ENCODE results near the gene CD58.

CD58 gene

GRCh38 chr1:116508085-116508983 is 62.5 kb downstream of the CD58 start:
- no peak for FAIRE-seq

GRCh38 chr1:116507631-116508030 is 63.2 kb downstream of the CD58 start:
- no peak for FAIRE-seq

DNA sequence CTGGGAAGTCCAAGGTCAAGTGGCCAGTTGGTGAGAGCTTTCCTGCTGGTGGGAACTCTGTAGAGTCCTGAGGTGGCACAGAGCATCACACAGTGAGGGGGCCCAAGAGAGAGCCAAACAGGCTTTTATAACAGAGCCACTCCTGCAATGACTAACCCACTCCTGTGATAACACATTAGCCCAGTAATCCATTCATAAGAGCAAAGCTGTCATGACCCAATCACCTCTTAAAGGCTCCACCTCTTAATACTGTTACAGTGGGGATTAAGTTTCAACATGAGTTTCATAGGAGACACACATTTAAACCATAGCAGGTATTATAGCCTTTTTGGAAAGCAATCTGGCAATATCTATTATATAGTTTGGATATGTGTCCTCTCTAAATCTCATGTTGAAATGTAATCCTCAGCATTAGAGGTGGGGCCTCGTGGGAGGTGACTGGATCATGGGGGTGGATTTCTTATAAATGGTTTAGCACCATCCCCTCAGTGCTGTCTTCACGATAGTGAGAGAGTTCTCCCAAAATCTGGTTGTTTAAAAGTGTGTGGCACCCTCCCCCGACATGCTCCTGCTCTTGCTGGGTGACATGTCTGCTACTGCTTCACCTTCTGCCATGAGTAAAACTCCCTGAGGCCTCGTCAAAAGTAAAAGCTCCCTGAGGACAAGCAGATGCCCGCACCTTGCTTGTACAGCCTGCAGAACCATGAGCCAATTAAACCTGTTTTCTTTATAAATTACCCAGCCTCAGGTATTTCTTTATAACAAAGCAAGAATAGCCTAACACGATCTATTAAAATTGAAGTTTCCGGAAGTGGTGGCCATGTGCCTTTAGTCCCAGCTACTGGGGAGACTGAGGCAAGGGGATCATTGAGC is 64.5 kb downstream of the CD58 start:
- no peak for FAIRE-seq

- no peak for FAIRE-seq
Measured at GRCh38 chr1:116504308-116505156, 66.3 kb downstream of the CD58 start.

DNA sequence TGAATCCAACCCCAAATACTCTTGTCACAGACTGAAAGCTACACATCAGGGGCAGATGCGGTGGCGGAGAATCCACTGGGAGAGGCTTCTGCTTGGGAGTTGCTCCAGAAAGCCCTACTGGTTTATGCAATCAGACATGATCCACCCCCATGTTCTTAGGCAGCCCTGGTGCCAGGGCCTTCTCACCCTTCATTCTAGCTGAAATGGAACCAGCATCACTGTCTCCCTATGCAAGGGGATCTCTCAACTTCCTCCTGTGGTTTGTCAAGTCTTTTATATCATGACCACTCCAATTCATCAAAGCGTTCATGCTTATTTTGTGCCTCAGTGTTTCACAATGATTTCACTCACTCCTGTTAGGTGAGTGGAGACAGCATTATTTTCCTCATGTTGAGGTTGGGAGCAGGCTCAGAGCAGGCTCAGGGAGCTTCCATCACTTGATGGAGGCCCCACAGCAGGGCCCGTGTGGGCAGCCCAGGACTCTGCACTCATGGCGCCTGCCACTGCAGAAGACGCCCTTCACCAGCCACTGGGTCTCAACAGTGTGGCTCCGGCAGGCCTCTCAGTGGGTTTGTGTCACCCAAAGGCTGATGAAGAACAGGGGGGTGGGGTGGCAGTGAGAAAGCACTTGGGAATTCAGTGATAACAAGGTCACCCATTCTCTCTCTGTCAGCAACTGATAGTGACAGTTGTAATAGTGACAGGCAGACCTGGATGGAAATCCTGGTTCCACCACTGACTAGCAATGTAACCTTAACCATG is 67.1 kb downstream of the CD58 start:
- no peak for FAIRE-seq

GRCh38 chr1:116502671-116503314 is 68.0 kb downstream of the CD58 start:
- no peak for FAIRE-seq

DNA sequence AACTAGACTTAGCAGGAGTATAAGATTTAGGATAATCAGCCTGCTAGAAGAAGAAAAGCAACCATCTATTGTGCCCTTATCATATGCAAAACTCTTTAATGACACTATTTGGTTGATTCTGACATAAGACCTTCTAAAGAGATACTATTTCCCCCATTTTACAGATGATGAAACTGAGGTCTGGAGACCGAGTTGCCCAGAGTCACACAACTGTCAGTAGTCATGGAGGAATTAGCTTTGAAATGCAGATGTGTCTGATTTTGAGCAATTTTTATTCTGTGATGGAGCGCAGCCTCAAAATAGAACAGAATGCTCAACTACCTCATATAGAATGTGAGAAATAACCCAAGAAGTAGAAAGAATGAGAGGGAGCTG is 69.0 kb downstream of the CD58 start:
- no peak for FAIRE-seq

DNA sequence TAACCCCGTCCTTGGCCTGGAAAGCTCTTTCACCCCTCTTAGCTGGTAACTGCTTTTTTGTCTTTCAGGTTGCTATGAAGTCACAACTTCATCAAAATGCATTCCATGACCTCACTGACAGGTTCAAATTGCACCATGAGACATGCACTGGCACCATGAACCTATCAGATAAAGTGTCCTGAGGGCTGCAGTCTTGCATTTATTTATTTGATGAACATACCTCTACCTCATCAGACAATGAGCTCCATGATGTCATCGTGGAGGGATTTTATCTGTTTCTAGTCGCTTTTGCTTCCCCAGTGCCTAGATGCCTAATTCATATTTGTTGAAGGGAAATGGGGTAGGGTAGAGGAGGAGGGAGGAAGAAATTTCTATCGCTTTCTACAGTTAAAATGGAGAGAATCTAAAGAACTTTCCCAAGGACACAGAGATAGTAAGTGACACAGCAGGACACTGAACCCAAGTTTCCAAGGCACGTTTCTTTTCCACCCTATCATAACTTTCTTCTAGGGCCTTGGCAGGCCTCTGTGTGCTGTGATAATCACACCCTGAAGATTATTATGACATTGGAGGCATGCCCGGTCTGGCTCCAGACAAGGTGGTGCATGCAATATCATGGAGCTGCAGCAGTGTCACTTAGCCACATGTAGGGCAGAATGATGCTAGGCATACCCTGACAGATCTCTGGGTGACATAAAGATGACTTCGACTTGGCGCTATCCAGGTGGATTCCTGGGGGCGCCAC is 69.5 kb downstream of the CD58 start:
- FAIRE-seq, result no peak

DNA sequence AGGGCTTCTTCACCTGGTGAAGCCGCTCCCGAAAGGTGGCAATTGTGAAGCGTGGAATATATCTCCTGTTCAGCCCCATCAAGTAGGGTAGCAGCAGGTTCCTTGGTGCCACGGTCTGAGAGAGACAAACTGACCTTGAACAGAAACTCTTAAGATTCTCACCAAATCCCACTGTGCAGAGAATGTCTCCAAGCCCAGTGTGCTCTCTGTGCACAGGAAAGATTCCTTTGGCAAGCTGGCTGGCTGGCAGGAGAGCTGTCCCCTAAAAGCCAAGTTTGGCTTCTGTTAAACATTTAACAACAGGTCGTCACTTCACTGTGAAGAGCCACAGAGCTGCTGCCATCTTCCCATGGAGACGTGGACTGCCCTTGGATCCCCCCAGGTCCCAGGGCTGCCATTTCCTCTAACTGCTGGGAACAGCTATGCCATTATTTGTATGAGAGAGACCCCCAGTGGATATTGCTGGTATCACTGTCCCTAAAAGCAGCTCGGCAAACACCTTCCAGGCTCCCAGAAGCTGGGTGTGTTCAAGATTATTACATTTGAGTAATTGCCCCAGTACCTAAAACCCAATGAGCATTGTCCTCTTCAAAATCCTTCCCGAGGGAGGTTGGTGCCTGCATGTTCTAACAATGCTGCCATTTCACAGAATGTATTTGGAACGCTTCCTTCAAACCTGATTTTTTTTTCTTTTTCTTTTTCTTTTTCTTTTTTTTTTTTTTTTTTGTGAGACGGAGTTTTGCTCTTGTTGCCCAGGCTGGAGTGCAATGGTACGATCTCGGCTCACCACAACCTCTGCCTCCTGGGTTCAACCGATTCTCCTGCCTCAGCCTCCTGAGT is 71.8 kb downstream of the CD58 start:
- FAIRE-seq, result no peak

GRCh38 chr1:116497656-116498055 is 73.2 kb downstream of the CD58 start:
- no peak for FAIRE-seq

- no peak for FAIRE-seq
Measured at GRCh38 chr1:116496898-116497297, 73.9 kb downstream of the CD58 start.

DNA sequence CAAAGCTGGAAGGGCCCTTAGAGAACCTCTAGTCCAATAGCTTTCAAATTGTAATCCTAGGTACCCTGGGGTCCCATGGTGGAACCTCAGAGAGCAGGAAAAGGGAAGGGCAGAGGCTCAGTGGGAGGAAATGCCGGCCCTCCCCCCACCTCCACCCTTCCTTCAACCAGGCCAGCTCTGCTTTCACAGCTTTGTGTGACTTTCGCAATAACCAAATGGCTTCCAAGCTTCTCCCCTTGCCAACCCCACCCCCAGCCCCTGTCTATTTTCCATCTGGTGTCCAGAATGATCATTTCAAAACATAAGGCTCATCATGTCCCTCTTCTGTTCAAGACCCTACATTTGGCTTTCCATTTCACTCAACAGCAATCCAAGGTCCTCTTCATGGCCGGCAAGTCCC is 74.4 kb downstream of the CD58 start:
- no peak for FAIRE-seq

- no peak for FAIRE-seq
Measured at GRCh38 chr1:116495535-116495934, 75.3 kb downstream of the CD58 start.

DNA sequence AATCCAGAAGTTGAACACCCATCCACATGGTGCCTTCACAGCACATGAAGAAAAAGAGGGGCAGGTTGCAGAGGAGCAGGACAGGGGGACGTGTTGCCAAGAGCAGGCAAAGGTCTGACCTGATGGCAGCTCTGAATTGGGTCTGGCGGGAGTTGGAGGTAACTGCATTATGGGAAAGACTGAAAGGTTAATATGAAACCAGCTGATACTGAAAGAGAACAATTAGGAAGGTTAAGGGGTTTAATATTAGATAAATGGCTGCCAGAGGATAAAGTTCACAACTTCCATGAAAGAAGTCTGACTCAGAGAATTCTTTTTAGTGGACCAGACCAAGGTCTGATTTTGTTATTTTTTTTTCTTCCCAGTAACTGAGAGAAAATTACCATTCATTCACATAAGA is 76.1 kb downstream of the CD58 start:
- FAIRE-seq, result no peak

DNA sequence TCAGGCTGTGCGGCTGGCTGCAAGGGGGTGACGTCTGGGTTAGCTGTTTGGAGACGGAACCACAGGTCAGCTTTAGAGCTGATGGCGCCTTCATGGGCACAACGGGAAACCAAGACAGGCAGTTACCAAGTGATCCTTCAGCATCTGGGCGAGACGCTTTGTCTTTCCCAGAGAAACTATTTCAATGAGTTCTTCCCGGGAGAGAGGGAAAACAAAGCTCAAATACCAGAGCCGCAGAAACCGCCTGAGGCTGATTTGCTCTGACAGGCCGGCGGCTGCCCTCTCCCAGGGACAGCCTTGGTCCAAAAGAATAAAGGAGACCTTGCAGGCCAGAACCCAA is 76.5 kb downstream of the CD58 start:
- FAIRE-seq, result no peak

DNA sequence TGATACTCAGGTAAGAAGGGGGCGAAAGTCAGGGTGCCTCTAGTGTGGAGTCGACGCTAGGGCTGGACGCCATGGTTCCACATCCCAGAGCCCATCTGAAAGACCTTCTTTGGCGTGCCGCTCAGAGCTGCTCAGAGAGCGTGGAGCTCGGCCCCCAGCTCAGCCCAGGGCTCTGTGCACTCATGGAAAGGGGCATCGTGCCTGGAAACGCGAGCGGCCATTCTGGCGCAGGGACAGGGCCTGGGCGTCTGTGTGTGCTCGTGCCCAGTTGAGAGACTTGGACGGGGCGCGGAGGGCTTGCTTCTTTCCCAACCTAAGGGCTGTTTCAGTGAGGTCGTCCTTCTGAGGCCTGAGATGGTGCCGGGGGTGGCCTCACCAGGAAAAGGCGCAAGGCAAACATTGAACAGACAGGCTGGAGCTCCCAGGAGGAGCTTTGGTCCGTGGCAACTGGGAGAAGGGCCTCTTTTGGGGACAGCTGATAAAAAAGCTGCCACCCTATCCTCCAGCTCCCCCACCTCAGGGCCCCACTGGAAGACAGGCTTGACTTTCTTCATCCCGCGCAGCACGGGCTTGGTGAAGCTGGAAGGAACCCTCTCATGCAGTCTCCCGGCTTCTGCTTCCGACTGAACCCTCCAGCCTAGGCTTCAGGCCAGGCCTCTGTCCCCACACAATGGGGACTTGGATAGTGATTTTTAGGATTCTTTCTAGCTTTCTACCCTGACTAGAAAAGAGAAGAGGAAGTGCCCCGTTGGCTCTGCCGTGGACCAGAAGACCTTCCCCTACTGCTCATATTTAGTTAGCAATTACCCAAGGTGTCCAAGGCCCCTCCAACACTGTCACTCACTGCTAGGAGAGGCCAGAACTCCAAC is 77.1 kb downstream of the CD58 start:
- FAIRE-seq, result no peak

DNA sequence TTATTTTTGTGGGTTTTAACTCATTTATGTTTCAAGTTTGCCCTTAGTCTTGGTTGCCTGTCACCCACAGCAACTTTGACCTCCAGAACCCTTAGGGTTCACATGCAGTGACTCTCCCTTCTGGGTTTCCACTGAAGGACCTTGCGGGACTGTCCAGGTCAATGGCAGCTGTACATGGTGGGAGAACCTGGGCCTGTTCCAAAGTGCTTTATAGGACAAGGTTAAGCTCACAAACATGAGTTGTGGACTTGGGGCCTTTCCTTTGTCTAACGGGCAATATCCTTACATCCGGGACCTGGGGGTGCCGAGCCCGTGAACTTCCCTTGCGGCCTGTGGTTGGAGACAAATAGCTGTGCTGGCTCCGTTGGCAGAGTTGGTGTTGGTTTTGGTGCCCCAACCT is 77.8 kb downstream of the CD58 start:
- no peak for FAIRE-seq

- no peak for FAIRE-seq
Measured at GRCh38 chr1:116492358-116492811, 78.4 kb downstream of the CD58 start.
